RWPE2 (cell line): ENCODE measurements around the gene ITGAX.

Experiments
- ATAC-seq: fragments of 200-7000 bp; cut with Tn5 transposase; 3 replicates; pipeline ENCODE4 v1.9.1; 2021; ENCODE audit warnings: low read depth
- DNase-seq: peaks from one replicate; pipeline ENCODE4 v3.0.0-alpha.2; 2020; ENCODE audit warnings: low spot score
- H3K27ac ChIP-seq: fragments of 450-650 bp; 2 replicates; pipeline ENCODE4 v1.5.1; 2017; ENCODE audit warnings: mild to moderate bottlenecking; ENCODE audit not compliant: poor library complexity, severe bottlenecking
- H3K27me3 ChIP-seq: fragments of 250-450 bp; sonication (Bioruptor Pico); 2 replicates; pipeline ENCODE4 v1.5.1; 2021; ENCODE audit warnings: mild to moderate bottlenecking, moderate library complexity; ENCODE audit not compliant: insufficient read depth, poor library complexity, severe bottlenecking
- H3K36me3 ChIP-seq: fragments of 250-450 bp; sonication (Bioruptor Pico); 2 replicates; pipeline ENCODE4 v1.5.1; 2020; ENCODE audit warnings: low read depth, mild to moderate bottlenecking, moderate library complexity
- H3K4me1 ChIP-seq: fragments of 250-450 bp; sonication (Bioruptor Pico); 2 replicates; pipeline ENCODE4 v1.5.1; 2021; ENCODE audit warnings: mild to moderate bottlenecking, moderate library complexity; ENCODE audit not compliant: insufficient read depth, poor library complexity, severe bottlenecking
- H3K4me3 ChIP-seq: fragments of 250-450 bp; sonication (Bioruptor Pico); 2 replicates; pipeline ENCODE4 v1.5.1; 2021; ENCODE audit warnings: mild to moderate bottlenecking, moderate library complexity; ENCODE audit not compliant: severe bottlenecking
- H3K9me3 ChIP-seq: fragments of 250-450 bp; sonication (Bioruptor Pico); 2 replicates; pipeline ENCODE4 v1.5.1; 2021; ENCODE audit warnings: mild to moderate bottlenecking, moderate library complexity; ENCODE audit not compliant: severe bottlenecking
- TF ChIP-seq, protein P1 (sequence below): fragments of 450-650 bp; IDR thresholded peaks from one replicate; pipeline ENCODE4 v1.5.1; 2017; ENCODE audit warnings: mild to moderate bottlenecking, moderate library complexity; ENCODE audit not compliant: poor library complexity, severe bottlenecking

ITGAX gene

DNA sequence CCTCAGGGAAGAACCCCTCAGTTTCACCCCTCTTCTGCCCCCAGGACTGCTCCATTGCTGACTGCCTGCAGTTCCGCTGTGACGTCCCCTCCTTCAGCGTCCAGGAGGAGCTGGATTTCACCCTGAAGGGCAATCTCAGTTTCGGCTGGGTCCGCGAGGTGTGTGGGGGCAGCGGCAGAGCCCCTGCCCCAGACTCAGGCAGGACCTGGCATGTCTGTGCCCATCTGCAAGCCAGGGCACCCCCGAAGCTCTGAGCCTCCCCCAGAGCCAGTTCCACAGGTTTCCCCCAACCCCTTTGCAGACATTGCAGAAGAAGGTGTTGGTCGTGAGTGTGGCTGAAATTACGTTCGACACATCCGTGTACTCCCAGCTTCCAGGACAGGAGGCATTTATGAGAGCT is 68.8 kb downstream of the ITGAX start:
- no peak for ATAC-seq
- Histone ChIP-seq H3K36me3 (no peaks in the 10 kb centered on the region), H3K4me1 (peaks cover 3% of the 10 kb centered on the region), H3K27ac (no peak overlapping the region), H3K27me3 (no peaks in the 10 kb centered on the region), H3K4me3 (no peak overlapping the region), H3K9me3 (no peaks in the 10 kb centered on the region)
- DNase-seq: no peak
- TF ChIP-seq, protein P1, sequence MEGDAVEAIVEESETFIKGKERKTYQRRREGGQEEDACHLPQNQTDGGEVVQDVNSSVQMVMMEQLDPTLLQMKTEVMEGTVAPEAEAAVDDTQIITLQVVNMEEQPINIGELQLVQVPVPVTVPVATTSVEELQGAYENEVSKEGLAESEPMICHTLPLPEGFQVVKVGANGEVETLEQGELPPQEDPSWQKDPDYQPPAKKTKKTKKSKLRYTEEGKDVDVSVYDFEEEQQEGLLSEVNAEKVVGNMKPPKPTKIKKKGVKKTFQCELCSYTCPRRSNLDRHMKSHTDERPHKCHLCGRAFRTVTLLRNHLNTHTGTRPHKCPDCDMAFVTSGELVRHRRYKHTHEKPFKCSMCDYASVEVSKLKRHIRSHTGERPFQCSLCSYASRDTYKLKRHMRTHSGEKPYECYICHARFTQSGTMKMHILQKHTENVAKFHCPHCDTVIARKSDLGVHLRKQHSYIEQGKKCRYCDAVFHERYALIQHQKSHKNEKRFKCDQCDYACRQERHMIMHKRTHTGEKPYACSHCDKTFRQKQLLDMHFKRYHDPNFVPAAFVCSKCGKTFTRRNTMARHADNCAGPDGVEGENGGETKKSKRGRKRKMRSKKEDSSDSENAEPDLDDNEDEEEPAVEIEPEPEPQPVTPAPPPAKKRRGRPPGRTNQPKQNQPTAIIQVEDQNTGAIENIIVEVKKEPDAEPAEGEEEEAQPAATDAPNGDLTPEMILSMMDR: no peak

DNA sequence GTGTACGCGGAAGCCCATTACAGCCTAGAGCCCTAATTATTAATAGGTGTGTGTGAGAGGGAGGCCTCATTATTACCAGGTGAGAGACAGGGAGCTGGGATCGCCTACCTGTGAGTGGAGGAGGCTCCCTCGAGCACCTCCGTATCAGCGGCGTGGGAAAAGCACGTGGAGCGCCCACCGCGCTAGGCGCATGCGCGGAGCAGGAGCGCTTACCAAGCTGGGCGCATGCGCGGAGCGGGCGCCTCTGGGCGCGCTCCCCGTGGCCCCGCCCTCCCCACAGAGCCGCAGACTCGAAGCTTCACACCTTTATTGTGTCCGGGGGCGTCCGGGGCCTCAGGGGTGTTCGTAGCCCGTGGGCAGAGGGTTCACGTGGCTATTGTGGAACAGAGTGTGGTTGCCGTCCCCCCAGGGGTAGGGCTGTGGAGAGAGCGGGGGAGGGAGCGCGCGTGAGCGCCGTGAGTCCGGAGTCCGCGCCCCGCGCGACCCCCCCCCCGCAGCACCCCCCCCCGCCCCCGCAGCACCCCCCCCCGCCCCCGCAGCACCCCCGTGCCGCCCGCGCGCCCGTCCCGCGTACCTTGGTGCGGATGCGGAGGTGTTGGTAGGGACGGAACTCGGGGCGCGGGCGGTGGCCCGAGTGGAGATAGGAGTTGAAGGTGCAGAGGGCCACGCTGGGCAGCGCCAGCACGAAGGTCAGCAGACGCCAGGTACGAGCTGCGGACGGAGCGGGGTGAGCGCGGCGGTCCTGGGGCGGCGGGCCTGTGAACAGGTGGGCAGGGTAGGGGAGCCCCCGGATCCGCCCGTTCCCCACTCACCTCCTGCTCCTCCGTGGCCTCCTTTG is 72.7 kb downstream of the ITGAX start:
- H3K4me1 ChIP-seq: peaks cover 3% of the 10 kb centered on the region
- no peaks in the 10 kb centered on the region for H3K36me3 ChIP-seq
- peak; percentile 61 for DNase-seq
- H3K9me3 ChIP-seq: no peaks in the 10 kb centered on the region
- H3K27ac ChIP-seq: no peak overlapping the region
- TF ChIP-seq, protein P1: no peak
- no peaks in the 10 kb centered on the region for H3K27me3 ChIP-seq
- peak; percentile 28; the same call in 1 of the 3 replicates for ATAC-seq
- H3K4me3 ChIP-seq: peak overlapping the region; percentile 29

DNA sequence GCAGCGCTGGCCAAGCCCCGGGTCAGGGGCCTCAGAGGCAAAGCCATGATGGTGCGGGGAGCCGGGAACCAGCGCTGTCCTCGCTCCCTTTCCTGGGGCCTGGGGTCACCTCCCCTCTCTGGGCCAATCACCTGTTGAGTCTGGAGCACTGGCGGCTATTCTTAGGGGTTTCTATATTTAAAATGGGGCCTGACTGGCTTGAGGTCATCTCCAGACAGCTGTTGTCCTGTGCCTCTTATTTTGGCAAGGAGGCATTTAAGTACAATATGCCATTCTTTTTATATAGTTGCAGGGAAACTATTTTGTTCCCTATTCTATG is 73.3 kb downstream of the ITGAX start, which contains the start of gene COX6A2:
TSS of gene COX6A2 (minus strand) at position 82 of the 319 bp plus-strand sequence. CDS start at position 47, 35 bp downstream.
- ATAC-seq (no peak), DNase-seq (peak; percentile 32)
- TF ChIP-seq, protein P1: no peak
- Histone ChIP-seq H3K4me3 (peak within 1 kb of the TSS; percentile 29), H3K27ac (no peak within 1 kb of the TSS), H3K9me3 (no peaks in the 10 kb centered on the region), H3K4me1 (peaks cover 3% of the 10 kb centered on the region), H3K36me3 (no peaks in the 10 kb centered on the region), H3K27me3 (no peaks in the 10 kb centered on the region)

DNA sequence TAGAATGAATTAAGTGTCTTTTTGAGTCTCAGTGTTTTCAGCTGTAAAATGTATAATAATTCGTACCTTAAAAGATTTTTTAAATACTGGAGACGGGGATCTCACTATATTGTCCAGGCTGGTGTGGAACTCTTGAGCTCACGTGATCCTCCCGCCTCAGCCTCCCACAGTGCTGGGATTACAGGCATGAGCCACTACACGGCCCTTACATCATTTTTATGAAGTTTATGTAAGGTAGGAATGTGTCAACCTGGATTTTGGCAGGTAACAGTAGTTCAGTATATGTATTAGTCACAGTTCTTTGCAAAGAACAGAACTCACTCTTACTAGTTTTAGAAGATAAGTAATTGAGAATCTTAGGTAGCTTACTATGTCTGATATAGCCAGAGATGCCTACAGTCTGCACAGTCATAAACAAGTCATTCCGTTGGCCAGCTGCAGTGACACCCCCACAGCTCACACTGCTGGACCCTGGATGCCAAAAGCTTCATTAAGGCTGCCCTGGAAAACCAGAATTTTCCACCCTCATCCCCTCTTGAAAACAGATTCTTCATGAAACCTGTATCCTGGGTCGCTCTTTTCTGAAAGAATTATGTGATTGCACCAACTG is 73.8 kb downstream of the ITGAX start:
- Histone ChIP-seq H3K4me3 (no peak overlapping the region), H3K9me3 (no peaks in the 10 kb centered on the region), H3K4me1 (peaks cover 3% of the 10 kb centered on the region), H3K27me3 (no peaks in the 10 kb centered on the region), H3K27ac (no peak overlapping the region), H3K36me3 (no peaks in the 10 kb centered on the region)
- TF ChIP-seq, protein P1: no peak
- ATAC-seq (peak; percentile 74), DNase-seq (peak; percentile 4)

DNA sequence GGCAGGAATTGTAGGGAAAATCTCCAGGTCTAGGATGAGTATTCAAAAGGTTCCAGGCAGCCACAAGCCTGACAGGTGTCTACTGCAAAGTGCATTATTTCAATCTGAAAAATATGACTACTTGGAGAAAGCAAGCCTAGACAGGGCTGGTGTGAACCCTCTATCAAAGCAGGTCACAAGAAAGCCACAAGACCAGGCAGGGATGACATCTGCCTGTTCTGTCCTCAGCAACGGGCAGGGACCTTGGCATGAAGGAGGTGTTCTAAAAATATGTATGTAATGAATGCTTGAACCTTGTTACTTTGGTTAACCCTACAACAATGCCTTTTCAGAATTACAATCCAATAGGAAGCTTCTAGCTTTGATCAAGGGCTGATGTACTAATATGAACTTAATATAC is 74.3 kb downstream of the ITGAX start:
- no peak overlapping the region for H3K4me3 ChIP-seq
- no peaks in the 10 kb centered on the region for H3K27me3 ChIP-seq
- peaks cover 3% of the 10 kb centered on the region for H3K4me1 ChIP-seq
- no peak overlapping the region for H3K27ac ChIP-seq
- TF ChIP-seq, protein P1: no peak
- no peak for ATAC-seq
- H3K9me3 ChIP-seq: no peaks in the 10 kb centered on the region
- DNase-seq: peak; percentile 3
- no peaks in the 10 kb centered on the region for H3K36me3 ChIP-seq
